Measurements from ENCODE around the gene TBC1D8. TPM values are rescaled to one million over a fixed set of nuclear protein-coding genes. Genes with fewer than 3 reads are reported as not detected.

Gene TBC1D8
- total and polyA plus RNA-seq, 2 of the 13 experiments (the other 11 are each of a cell fraction or from before 2014, with no cell fraction given) = 45.1 to 95.4 TPM

- in situ Hi-C loops (cut with HindIII; ENCODE audit: extremely low pct_ligation_motif_present, low pct_unique_long_range_greater_than_20kb) (no loop called here), intact Hi-C loops (cut with micrococcal nuclease; ENCODE audit: unreplicated experiment) (no loop called here)
- ChIA-PET POLR2A (interaction anchor here (1.1 to 3.1 kb wide), 8 partner anchors 9 to 118 kb away, joined by 4 to 39 read pairs (median 8); partner anchors contain the start of genes RPL31 and TBC1D8), CTCF (ENCODE audit: low intra/inter-chr PET ratio, low total read pairs) (no interaction called here)
- Histone ChIP-seq H4K20me1 (ENCODE audit: insufficient read depth, low read length) (no peaks in the 10 kb centered on the region; the same call in 1 of the 2 replicates), H3K4me3 (replicated peaks in 1 of 3; ENCODE audit: insufficient read depth in 1 of 3, low read depth in 2 of 3, low read length in 3 of 3) (peak overlapping the region in 1 of 3 experiments; percentile 11; a peak in 1 of 6 replicates), H3K27me3 (ENCODE audit: control insufficient read depth in 1 of 2, insufficient read depth in 2 of 2, low read length in 2 of 2) (no peaks in the 10 kb centered on the region), H3K36me3 (replicated peaks in 1 of 2; ENCODE audit: control insufficient read depth in 1 of 2, insufficient read depth in 2 of 2, low read length in 2 of 2) (peaks cover 5 to 6% of the 10 kb centered on the region in 2 experiments; a peak in 4 of 5 replicates), H3K79me2 (ENCODE audit: insufficient read depth, low read length) (peaks cover 85% of the 10 kb centered on the region), H3K4me1 (ENCODE audit: insufficient read depth, low read length) (peaks cover 97% of the 10 kb centered on the region), H3K27ac (ENCODE audit: extremely low read length, insufficient read depth, low read length) (peak overlapping the region; percentile 79), H3K4me2 (ENCODE audit: low read depth, low read length) (peak overlapping the region; percentile 52), H3K9me3 (ENCODE audit: low read length) (no peaks in the 10 kb centered on the region), H2AFZ (ENCODE audit: low read length) (no peak overlapping the region), H3K9ac (ENCODE audit: insufficient read depth, low read depth, low read length) (peak overlapping the region; percentile 41)
- 31% methylated on average over 11 of the region's 11 CpGs for WGBS (ENCODE audit: low lambda C conversion rate)
- ATAC-seq = peak; percentile 69
- BruUV-seq (replicated peaks) = no TSS peak
- FAIRE-seq = no peak
- peak; percentile 98 for DNase-seq (ENCODE audit: low spot score)
- TF ChIP-seq, protein P1, sequence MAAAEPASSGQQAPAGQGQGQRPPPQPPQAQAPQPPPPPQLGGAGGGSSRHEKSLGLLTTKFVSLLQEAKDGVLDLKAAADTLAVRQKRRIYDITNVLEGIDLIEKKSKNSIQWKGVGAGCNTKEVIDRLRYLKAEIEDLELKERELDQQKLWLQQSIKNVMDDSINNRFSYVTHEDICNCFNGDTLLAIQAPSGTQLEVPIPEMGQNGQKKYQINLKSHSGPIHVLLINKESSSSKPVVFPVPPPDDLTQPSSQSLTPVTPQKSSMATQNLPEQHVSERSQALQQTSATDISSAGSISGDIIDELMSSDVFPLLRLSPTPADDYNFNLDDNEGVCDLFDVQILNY (CRISPR knock-in tag; conservative IDR thresholded peaks at IDR 0.05) = no peak
- TF ChIP-seq ZNF17 (CRISPR knock-in tag; IDR thresholded peaks at IDR 0.05) = no peak
- TF ChIP-seq SUZ12 (IDR thresholded peaks at IDR 0.05; ENCODE audit: low read depth, low read length) = no peak
- no peak for TF ChIP-seq ZNF296 (CRISPR knock-in tag; conservative IDR thresholded peaks at IDR 0.05)
- TF ChIP-seq ZNF547 (CRISPR knock-in tag; IDR thresholded peaks at IDR 0.05) = no peak
- TF ChIP-seq ZNF572 (CRISPR knock-in tag; IDR thresholded peaks at IDR 0.05) = no peak
- TF ChIP-seq SP4 (CRISPR knock-in tag; IDR thresholded peaks at IDR 0.05) = peak; percentile 72
- TF ChIP-seq SAFB2 (CRISPR knock-in tag; IDR thresholded peaks at IDR 0.05; ENCODE audit: borderline replicate concordance, low read depth) = no peak
- TF ChIP-seq TBX2 (CRISPR knock-in tag; IDR thresholded peaks at IDR 0.05; ENCODE audit: borderline replicate concordance) = peak; percentile 87
- TF ChIP-seq, protein P2, sequence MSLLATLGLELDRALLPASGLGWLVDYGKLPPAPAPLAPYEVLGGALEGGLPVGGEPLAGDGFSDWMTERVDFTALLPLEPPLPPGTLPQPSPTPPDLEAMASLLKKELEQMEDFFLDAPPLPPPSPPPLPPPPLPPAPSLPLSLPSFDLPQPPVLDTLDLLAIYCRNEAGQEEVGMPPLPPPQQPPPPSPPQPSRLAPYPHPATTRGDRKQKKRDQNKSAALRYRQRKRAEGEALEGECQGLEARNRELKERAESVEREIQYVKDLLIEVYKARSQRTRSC (CRISPR knock-in tag; IDR thresholded peaks at IDR 0.05; ENCODE audit: low read depth) = no peak
- no peak for TF ChIP-seq SOX6 (IDR thresholded peaks at IDR 0.05)
- peak; percentile 88 for TF ChIP-seq SOX6 (CRISPR knock-in tag; IDR thresholded peaks at IDR 0.05)
- no peak for TF ChIP-seq ZNF879 (CRISPR knock-in tag; IDR thresholded peaks at IDR 0.05)
- TF ChIP-seq ZNF530 (CRISPR knock-in tag; IDR thresholded peaks at IDR 0.05; ENCODE audit: low read depth) = no peak
- no peak for TF ChIP-seq HNRNPK (IDR thresholded peaks at IDR 0.05; ENCODE audit: low read depth, low read length, poor library complexity, severe bottlenecking)
- no peak for TF ChIP-seq TP53 (CRISPR knock-in tag; conservative IDR thresholded peaks at IDR 0.05)
- TF ChIP-seq SSRP1 (CRISPR knock-in tag; IDR thresholded peaks at IDR 0.05) = no peak
- TF ChIP-seq, protein P3, sequence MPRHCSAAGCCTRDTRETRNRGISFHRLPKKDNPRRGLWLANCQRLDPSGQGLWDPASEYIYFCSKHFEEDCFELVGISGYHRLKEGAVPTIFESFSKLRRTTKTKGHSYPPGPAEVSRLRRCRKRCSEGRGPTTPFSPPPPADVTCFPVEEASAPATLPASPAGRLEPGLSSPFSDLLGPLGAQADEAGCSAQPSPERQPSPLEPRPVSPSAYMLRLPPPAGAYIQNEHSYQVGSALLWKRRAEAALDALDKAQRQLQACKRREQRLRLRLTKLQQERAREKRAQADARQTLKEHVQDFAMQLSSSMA (CRISPR knock-in tag; IDR thresholded peaks at IDR 0.05) = no peak
- TF ChIP-seq, protein P4, sequence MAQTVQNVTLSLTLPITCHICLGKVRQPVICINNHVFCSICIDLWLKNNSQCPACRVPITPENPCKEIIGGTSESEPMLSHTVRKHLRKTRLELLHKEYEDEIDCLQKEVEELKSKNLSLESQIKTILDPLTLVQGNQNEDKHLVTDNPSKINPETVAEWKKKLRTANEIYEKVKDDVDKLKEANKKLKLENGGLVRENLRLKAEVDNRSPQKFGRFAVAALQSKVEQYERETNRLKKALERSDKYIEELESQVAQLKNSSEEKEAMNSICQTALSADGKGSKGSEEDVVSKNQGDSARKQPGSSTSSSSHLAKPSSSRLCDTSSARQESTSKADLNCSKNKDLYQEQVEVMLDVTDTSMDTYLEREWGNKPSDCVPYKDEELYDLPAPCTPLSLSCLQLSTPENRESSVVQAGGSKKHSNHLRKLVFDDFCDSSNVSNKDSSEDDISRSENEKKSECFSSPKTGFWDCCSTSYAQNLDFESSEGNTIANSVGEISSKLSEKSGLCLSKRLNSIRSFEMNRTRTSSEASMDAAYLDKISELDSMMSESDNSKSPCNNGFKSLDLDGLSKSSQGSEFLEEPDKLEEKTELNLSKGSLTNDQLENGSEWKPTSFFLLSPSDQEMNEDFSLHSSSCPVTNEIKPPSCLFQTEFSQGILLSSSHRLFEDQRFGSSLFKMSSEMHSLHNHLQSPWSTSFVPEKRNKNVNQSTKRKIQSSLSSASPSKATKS (CRISPR knock-in tag; IDR thresholded peaks at IDR 0.05) = no peak
- TF ChIP-seq HMG20A (CRISPR knock-in tag; IDR thresholded peaks at IDR 0.05; ENCODE audit: borderline replicate concordance) = peak; percentile 92
These were observed 30.8 kb downstream of the TBC1D8 start for GRCh38 chr2:101120124-101120996.

All from HepG2 (cell line).